ENCODE results near the gene LYSMD1. TPM values are rescaled to one million over a fixed set of nuclear protein-coding genes. Genes with fewer than 3 reads are reported as not detected.

Gene LYSMD1
- total RNA-seq, 1 donor from 2014 or later = 0.85 TPM

- H3K4me3 ChIP-seq = no peak overlapping the region
- no peaks in the 10 kb centered on the region for H3K27me3 ChIP-seq
- TF ChIP-seq, protein P1, sequence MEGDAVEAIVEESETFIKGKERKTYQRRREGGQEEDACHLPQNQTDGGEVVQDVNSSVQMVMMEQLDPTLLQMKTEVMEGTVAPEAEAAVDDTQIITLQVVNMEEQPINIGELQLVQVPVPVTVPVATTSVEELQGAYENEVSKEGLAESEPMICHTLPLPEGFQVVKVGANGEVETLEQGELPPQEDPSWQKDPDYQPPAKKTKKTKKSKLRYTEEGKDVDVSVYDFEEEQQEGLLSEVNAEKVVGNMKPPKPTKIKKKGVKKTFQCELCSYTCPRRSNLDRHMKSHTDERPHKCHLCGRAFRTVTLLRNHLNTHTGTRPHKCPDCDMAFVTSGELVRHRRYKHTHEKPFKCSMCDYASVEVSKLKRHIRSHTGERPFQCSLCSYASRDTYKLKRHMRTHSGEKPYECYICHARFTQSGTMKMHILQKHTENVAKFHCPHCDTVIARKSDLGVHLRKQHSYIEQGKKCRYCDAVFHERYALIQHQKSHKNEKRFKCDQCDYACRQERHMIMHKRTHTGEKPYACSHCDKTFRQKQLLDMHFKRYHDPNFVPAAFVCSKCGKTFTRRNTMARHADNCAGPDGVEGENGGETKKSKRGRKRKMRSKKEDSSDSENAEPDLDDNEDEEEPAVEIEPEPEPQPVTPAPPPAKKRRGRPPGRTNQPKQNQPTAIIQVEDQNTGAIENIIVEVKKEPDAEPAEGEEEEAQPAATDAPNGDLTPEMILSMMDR (IDR thresholded peaks at IDR 0.05) = no peak
- peaks cover 0 to 13% of the 10 kb centered on the region in 2 donors for H3K4me1 ChIP-seq
- peaks cover 63 to 66% of the 10 kb centered on the region in 2 donors for H3K36me3 ChIP-seq
- no peak for DNase-seq (ENCODE audit: low spot score in 2 of 2)
- H3K27ac ChIP-seq = no peak overlapping the region
- no peaks in the 10 kb centered on the region for H3K9me3 ChIP-seq
- intact Hi-C loops (cut with DNase I) = no loop called here
These were observed 18.5 kb upstream of the LYSMD1 start for GRCh38 chr1:151184211-151184610.

- H3K4me1 ChIP-seq = no peaks in the 10 kb centered on the region
- no peaks in the 10 kb centered on the region for H3K9me3 ChIP-seq
- H3K27ac ChIP-seq = no peak overlapping the region
- no peak for DNase-seq (ENCODE audit: low spot score in 2 of 2)
- H3K4me3 ChIP-seq = no peak overlapping the region
- intact Hi-C loops (cut with DNase I) = no loop called here
- H3K27me3 ChIP-seq = no peaks in the 10 kb centered on the region
- TF ChIP-seq, protein P1 (IDR thresholded peaks at IDR 0.05) = no peak
- peaks cover 65 to 70% of the 10 kb centered on the region in 2 donors for H3K36me3 ChIP-seq
These were observed 10.9 kb upstream of the LYSMD1 start for GRCh38 chr1:151176514-151177045.

DNA sequence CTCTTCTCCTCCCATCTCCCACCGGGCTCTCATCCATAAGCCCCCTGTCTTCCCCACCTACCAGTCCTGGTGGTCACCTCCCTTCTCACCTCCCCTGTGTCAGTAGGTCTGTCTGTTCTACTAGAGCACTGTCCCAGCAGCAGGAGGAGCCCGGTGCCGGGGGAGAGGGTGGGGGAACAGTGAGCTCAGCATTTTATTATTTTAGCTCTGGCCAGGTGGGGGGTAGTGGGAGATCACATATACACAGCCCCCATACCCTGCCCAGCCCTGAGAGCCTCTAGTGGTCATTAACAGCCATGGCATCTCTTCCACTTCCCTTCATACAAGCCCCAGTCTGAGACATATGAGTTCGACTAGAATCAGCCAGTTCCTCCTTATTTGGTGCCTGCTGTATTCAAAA, 10.2 kb upstream of the LYSMD1 start, which contains the start of gene TMOD4:
Gene TMOD4 (minus strand): TSS at position 119 of the 400 bp plus-strand sequence. CDS start 1,106 bp downstream, outside the sequence.
- H3K27ac ChIP-seq = no peak within 1 kb of the TSS
- DNase-seq (ENCODE audit: low spot score in 2 of 2) = no peak
- intact Hi-C loops (cut with DNase I) = no loop called here
- TF ChIP-seq, protein P1 (IDR thresholded peaks at IDR 0.05) = peak in 2 of 3 experiments; percentile 20 to 36
- no peaks in the 10 kb centered on the region for H3K9me3 ChIP-seq
- H3K4me3 ChIP-seq = no peak within 1 kb of the TSS
- H3K4me1 ChIP-seq = no peaks in the 10 kb centered on the region
- no peaks in the 10 kb centered on the region for H3K27me3 ChIP-seq
- peaks cover 58 to 63% of the 10 kb centered on the region in 2 donors for H3K36me3 ChIP-seq

GRCh38 chr1:151175041-151175741, 9.5 kb upstream of the LYSMD1 start:
- Histone ChIP-seq H3K27me3 (no peaks in the 10 kb centered on the region), H3K27ac (no peak overlapping the region), H3K4me3 (no peak overlapping the region), H3K36me3 (peaks cover 57 to 63% of the 10 kb centered on the region in 2 donors), H3K9me3 (no peaks in the 10 kb centered on the region), H3K4me1 (no peaks in the 10 kb centered on the region)
- intact Hi-C loops (cut with DNase I) = no loop called here
- no peak for DNase-seq (ENCODE audit: low spot score in 2 of 2)
- TF ChIP-seq, protein P1 (IDR thresholded peaks at IDR 0.05) = no peak

- TF ChIP-seq, protein P1 (IDR thresholded peaks at IDR 0.05) = no peak
- Histone ChIP-seq H3K36me3 (peaks cover 24 to 42% of the 10 kb centered on the region in 2 donors), H3K4me3 (no peak overlapping the region), H3K4me1 (peaks cover 10% of the 10 kb centered on the region in 2 donors), H3K9me3 (no peaks in the 10 kb centered on the region), H3K27me3 (no peaks in the 10 kb centered on the region), H3K27ac (no peak overlapping the region)
- intact Hi-C loops (cut with DNase I) = no loop called here
- no peak for DNase-seq (ENCODE audit: low spot score in 2 of 2)
These were observed 5.5 kb upstream of the LYSMD1 start for GRCh38 chr1:151171190-151171589.
